ACHN (cell line): ENCODE data around the gene CHMP1A.

Experiments
- DNase-seq: peaks from one replicate; pipeline ENCODE4 v3.0.0-alpha.2; 2015
- in situ Hi-C: cut with HindIII; loops from 2 replicates; pipeline ENCODE4 v1.10.0; 2017; ENCODE audit warnings: low sequenced_read_pairs, low pct_ligation_motif_present, low pct_unique_long_range_greater_than_20kb

CHMP1A gene

GRCh38 chr16:89598199-89598598 lies 59.3 kb downstream of the CHMP1A start:
- in situ Hi-C loops: no loop called here
- DNase-seq: peak; percentile 49

DNA sequence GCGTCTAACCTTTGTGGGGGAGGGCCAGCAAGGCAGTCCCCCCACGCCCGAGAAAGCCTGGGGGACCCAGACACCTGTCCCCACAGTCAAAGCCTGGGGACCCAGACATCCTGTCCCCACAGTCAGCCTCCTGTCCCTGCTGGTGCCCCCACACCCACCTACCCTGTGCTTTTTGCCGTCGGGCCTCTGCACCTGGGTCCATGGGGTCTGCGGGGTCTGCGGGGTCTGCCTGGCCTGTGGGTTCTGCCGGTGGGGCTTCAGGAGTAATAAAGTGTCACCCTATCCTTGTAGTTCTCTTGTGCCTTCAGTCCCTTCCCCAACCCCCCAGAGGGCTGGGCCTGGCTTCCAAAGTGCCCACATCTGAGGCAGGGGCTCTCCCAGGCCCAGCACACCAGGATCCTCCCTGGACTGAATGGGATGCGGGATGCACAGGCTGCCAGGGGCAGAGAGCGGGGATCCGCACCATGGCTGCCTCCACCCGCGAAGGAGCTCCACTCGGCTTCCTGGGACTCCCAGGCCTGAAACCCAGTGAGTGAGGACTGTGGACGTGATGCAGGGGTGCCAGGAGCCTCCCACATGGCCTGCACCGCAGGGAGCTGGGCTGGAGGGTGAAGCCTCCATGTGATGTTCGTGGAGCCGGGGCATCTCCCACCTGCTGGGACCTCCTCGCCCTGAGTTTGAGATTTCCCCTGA lies 60.4 kb downstream of the CHMP1A start:
- no peak for DNase-seq
- in situ Hi-C loops: no loop called here

DNA sequence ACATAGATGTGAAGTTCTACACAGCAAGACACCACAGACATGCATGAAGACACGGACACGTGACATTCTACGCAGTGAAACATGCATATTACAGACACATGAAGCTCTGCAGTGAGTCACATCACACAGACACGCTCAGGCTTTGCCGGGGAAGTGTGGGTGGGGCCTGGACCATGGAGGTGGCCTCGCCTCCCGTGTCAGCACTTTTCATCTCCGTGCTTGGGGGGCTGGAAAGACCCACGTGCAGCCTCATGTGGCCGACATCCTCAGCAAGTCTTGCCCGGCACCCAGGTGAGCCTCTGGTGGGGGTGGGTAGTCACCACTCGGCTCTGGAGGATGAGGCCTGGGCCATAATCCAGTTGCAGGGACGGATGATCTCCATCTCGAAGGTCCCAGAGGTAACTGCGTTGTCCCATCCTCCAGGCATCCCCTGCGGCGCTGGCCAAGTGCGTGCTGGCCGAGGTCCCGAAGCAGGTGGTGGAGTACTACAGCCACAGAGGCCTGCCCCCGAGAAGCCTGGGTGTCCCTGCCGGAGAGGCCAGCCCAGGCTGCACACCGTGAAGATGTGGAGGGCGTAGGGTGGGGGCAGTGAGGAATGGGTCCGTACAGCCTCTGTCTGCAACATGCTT lies 61.3 kb downstream of the CHMP1A start:
- DNase-seq: no peak
- in situ Hi-C loops: no loop called here

GRCh38 chr16:89595330-89596060 lies 62.0 kb downstream of the CHMP1A start:
- DNase-seq: no peak
- in situ Hi-C loops: no loop called here
